PC-3 (cell line): ENCODE results near the gene CD81. TPM values are rescaled to one million over a fixed set of nuclear protein-coding genes. Genes with fewer than 3 reads are reported as not detected.

Source experiments
- ATAC-seq: fragments of 200-7000 bp; cut with Tn5 transposase; 2 replicates; pipeline ENCODE4 v1.9.1; 2020; ENCODE audit warnings: mild to moderate bottlenecking, moderate library complexity
- BruUV-seq: library from RNA; stranded (reverse); fragments of 400-500 nt; replicated peaks from 2 replicates; lab custom pipeline; 2021; lab: Mats Ljungman, UMichigan
- CTCF ChIA-PET: fragments of 300-600 bp; sonication (Branson Sonifier 250); formaldehyde crosslinking; loops from one replicate; lab custom pipeline; 2022; ENCODE audit warnings: antibody characterized with exemption; lab: Charles Lee
- POLR2A ChIA-PET: fragments of 300-600 bp; sonication (Branson Sonifier 250); formaldehyde crosslinking; loops from one replicate; lab custom pipeline; 2022; ENCODE audit warnings: antibody characterized with exemption; ENCODE audit not compliant: unreplicated experiment; lab: Charles Lee
- DNase-seq: peaks from one replicate; pipeline ENCODE4 v3.0.0-alpha.2; 2015
- H2AFZ ChIP-seq: fragments of 300-600 bp; sonication (generic); 2 replicates; pipeline ENCODE4 v1.6.0; 2016; ENCODE audit warnings: antibody characterized with exemption, low read length
- H3F3A ChIP-seq: fragments of 300-600 bp; sonication (generic); one replicate; pipeline ENCODE4 v1.6.0; 2017; ENCODE audit warnings: antibody characterized with exemption, low read length, control low read depth, mild to moderate bottlenecking; ENCODE audit not compliant: unreplicated experiment
- H3K27ac ChIP-seq: fragments of 300-600 bp; sonication (generic); 2 replicates; pipeline ENCODE4 v1.5.1; 2016; ENCODE audit warnings: mild to moderate bottlenecking, low read length
- H3K27me3 ChIP-seq: fragments of 300-600 bp; sonication (generic); 2 replicates; pipeline ENCODE4 v1.6.1; 2016; ENCODE audit warnings: low read length, mixed read lengths
- H3K36me3 ChIP-seq: fragments of 300-600 bp; sonication (generic); 2 replicates; pipeline ENCODE4 v1.6.1; 2016; ENCODE audit warnings: low read depth, mixed run types, low read length, mixed read lengths
- H3K4me1 ChIP-seq: fragments of 300-600 bp; sonication (generic); 2 replicates; pipeline ENCODE4 v1.5.1; 2016; ENCODE audit warnings: low read length; ENCODE audit not compliant: insufficient read depth
- H3K4me2 ChIP-seq: fragments of 300-600 bp; sonication (generic); 2 replicates; pipeline ENCODE4 v1.6.0; 2016; ENCODE audit warnings: low read length
- H3K4me3 ChIP-seq: fragments of 300-600 bp; sonication (generic); 2 replicates; pipeline ENCODE4 v1.5.1; 2016; ENCODE audit warnings: mild to moderate bottlenecking, low read length, mixed read lengths
- H3K79me2 ChIP-seq: fragments of 300-600 bp; sonication (generic); 2 replicates; pipeline ENCODE4 v1.6.1; 2017; ENCODE audit warnings: low read length, mixed read lengths
- H3K9ac ChIP-seq: fragments of 300-600 bp; sonication (generic); 2 replicates; pipeline ENCODE4 v1.6.0; 2016; ENCODE audit warnings: mild to moderate bottlenecking, low read length
- H3K9me2 ChIP-seq: fragments of 300-600 bp; sonication (generic); replicated peaks from 2 replicates; pipeline ENCODE4 v1.6.1; 2016; ENCODE audit warnings: mixed run types, low read length, mixed read lengths
- H3K9me3 ChIP-seq: fragments of 300-600 bp; sonication (generic); 2 replicates; pipeline ENCODE4 v1.6.1; 2016; ENCODE audit warnings: low read length, mixed read lengths
- H4K20me1 ChIP-seq: fragments of 300-600 bp; sonication (generic); 2 replicates; pipeline ENCODE4 v1.6.1; 2016; ENCODE audit warnings: low read length, mixed read lengths
- CTCF ChIP-seq: fragments of 300-600 bp; sonication (generic); conservative IDR thresholded peaks from 2 replicates; pipeline ENCODE4 v1.5.1; 2017; ENCODE audit warnings: antibody characterized with exemption, low read depth, mild to moderate bottlenecking, low read length
- EZH2 ChIP-seq: fragments of 300-600 bp; sonication (generic); IDR thresholded peaks from one replicate; pipeline ENCODE4 v1.6.1; 2017; ENCODE audit warnings: antibody characterized with exemption, mild to moderate bottlenecking, low read length; ENCODE audit not compliant: unreplicated experiment
- EZH2phosphoT487 ChIP-seq: fragments of 300-600 bp; sonication (generic); IDR thresholded peaks from 2 replicates; pipeline ENCODE4 v1.6.1; 2018; ENCODE audit warnings: mild to moderate bottlenecking, antibody characterized with exemption, low read length, borderline replicate concordance
- intact Hi-C: fragments of 100-400 bp; cut with micrococcal nuclease; formaldehyde crosslinking; loops from 2 replicates; pipeline ENCODE4 v1.9.0; 2023
- total RNA-seq: library from RNA; depleted of rRNA; stranded (reverse); fragments of >200 nt; gene quantifications from 2 replicates; pipeline ENCODE4 v1.2.3, GENCODE V29; 2014

The CD81 gene
- total RNA-seq, 1 experiment from 2014 or later = 134 TPM

DNA sequence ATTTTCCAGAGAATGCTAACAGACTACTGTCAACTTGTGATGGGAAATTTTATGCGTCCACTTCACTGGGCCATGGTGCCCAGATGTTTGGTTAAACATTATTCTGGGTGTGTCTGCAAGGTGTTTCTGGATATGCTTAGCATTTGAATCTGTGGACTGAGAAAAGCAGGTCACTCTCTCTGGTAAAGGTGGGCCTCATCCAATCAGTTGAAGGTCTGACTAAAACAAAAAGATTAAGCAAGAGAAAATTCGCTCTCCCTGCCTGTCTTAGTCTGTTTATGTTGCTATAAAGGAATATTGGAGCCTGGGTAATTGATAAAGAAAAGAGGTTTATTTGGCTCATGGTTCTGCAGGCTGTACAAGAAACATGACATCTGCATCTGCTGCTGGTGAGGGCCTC lies 32.1 kb upstream of the CD81 start:
- H3K9me2 ChIP-seq = no peaks in the 10 kb centered on the region
- peaks cover 4% of the 10 kb centered on the region; the same call in 1 of the 2 replicates for H3K9me3 ChIP-seq
- TF ChIP-seq EZH2phosphoT487 (no peak), EZH2 (no peak), CTCF (no peak)
- H3K36me3 ChIP-seq = no peaks in the 10 kb centered on the region
- H3K4me3 ChIP-seq = no peak overlapping the region
- no peak overlapping the region for H3K27ac ChIP-seq
- BruUV-seq = no TSS peak
- no peak overlapping the region for H3K4me2 ChIP-seq
- no peaks in the 10 kb centered on the region for H3K79me2 ChIP-seq
- no peak for ATAC-seq
- no peak overlapping the region for H3K9ac ChIP-seq
- peaks cover 7% of the 10 kb centered on the region; the same call in 1 of the 2 replicates for H3K27me3 ChIP-seq
- H3F3A ChIP-seq = no peaks in the 10 kb centered on the region
- CTCF ChIA-PET = no interaction called here
- no peak for DNase-seq
- H3K4me1 ChIP-seq = no peaks in the 10 kb centered on the region
- H4K20me1 ChIP-seq = no peaks in the 10 kb centered on the region
- H2AFZ ChIP-seq = no peak overlapping the region
- POLR2A ChIA-PET = no interaction called here
- intact Hi-C loops = no loop called here

GRCh38 chr11:2346014-2346413 lies 31.1 kb upstream of the CD81 start:
- no peaks in the 10 kb centered on the region for H3K27me3 ChIP-seq
- H3K9me2 ChIP-seq = no peaks in the 10 kb centered on the region
- ChIA-PET POLR2A (interaction anchor here (0.6 kb wide), 1 partner anchor 669 kb away, joined by 5 read pairs; no protein-coding TSS in a partner anchor), CTCF (no interaction called here)
- no peak overlapping the region for H3K27ac ChIP-seq
- H2AFZ ChIP-seq = no peak overlapping the region
- intact Hi-C loops = no loop called here
- H3F3A ChIP-seq = no peaks in the 10 kb centered on the region
- no peak overlapping the region for H3K9ac ChIP-seq
- no peaks in the 10 kb centered on the region for H4K20me1 ChIP-seq
- H3K4me2 ChIP-seq = no peak overlapping the region
- no TSS peak for BruUV-seq
- H3K36me3 ChIP-seq = no peaks in the 10 kb centered on the region
- no peak for TF ChIP-seq EZH2phosphoT487
- no peak for TF ChIP-seq CTCF
- no peak for TF ChIP-seq EZH2
- peaks cover 4% of the 10 kb centered on the region; the same call in 1 of the 2 replicates for H3K9me3 ChIP-seq
- H3K4me1 ChIP-seq = no peaks in the 10 kb centered on the region
- no peak overlapping the region for H3K4me3 ChIP-seq
- no peak for DNase-seq
- no peak for ATAC-seq
- no peaks in the 10 kb centered on the region for H3K79me2 ChIP-seq

- H3K9ac ChIP-seq = no peak overlapping the region
- TF ChIP-seq EZH2 = no peak
- TF ChIP-seq EZH2phosphoT487 = no peak
- TF ChIP-seq CTCF = no peak
- peaks cover 4% of the 10 kb centered on the region; the same call in 1 of the 2 replicates for H3K9me3 ChIP-seq
- H3K4me2 ChIP-seq = no peak overlapping the region
- no peaks in the 10 kb centered on the region for H3K27me3 ChIP-seq
- no peaks in the 10 kb centered on the region for H4K20me1 ChIP-seq
- no peaks in the 10 kb centered on the region for H3K9me2 ChIP-seq
- intact Hi-C loops = no loop called here
- no peaks in the 10 kb centered on the region for H3K4me1 ChIP-seq
- H3K36me3 ChIP-seq = no peaks in the 10 kb centered on the region
- ChIA-PET CTCF (no interaction called here), POLR2A (no interaction called here)
- no peak overlapping the region for H3K27ac ChIP-seq
- no TSS peak for BruUV-seq
- ATAC-seq = no peak
- no peak overlapping the region for H3K4me3 ChIP-seq
- H3F3A ChIP-seq = no peaks in the 10 kb centered on the region
- no peak for DNase-seq
- H3K79me2 ChIP-seq = no peaks in the 10 kb centered on the region
- H2AFZ ChIP-seq = no peak overlapping the region
These were observed 30.4 kb upstream of the CD81 start for GRCh38 chr11:2346586-2347307.
